K562 (cell line): ENCODE measurements around the gene HBG1. TPM values are rescaled to one million over a fixed set of nuclear protein-coding genes. Genes with fewer than 3 reads are reported as not detected.

ENCODE experiments used
- ATAC-seq: fragments of 200-7000 bp; cut with Tn5 transposase; 3 replicates; pipeline ENCODE4 v1.9.1; 2020; ENCODE audit warnings: moderate library complexity
- BruUV-seq: library from RNA; stranded (reverse); fragments of 400-500 nt; replicated peaks from 2 replicates; lab custom pipeline; 2021; lab: Mats Ljungman, UMichigan
- CTCF ChIA-PET: fragments of 300-600 bp; formaldehyde crosslinking; extraction: SDS; loops from one replicate; lab custom pipeline; 2021; ENCODE audit warnings: low intra/inter-chr PET ratio; lab: Yijun Ruan, JAX
- POLR2A ChIA-PET: fragments of 300-600, 350-650 bp; sonication (Branson Sonifier 250); formaldehyde crosslinking; extraction: SDS; loops from one replicate; lab custom pipeline; 2021; ENCODE audit warnings: antibody characterized with exemption, inconsistent platforms; lab: Yijun Ruan, JAX
- DNase-seq, 4 experiments: peaks; one replicate each; pipeline versions ENCODE4 v3.0.0 to v3.0.0-alpha.2; 2011 to 2018; ENCODE audit warnings: low spot score in 3 of 4, mixed read lengths in 3 of 4; ENCODE audit errors: extremely low read depth in 1 of 4
- FAIRE-seq: peaks from 2 replicates; lab custom pipeline; 2011; peaks lifted over from hg19 to GRCh38; lab: Jason Lieb, UNC
- H2AFZ ChIP-seq: 2 replicates; pipeline ENCODE4 v1.6.0; 2011; ENCODE audit warnings: low read depth, low read length, control low read depth, inconsistent platforms
- H3K27ac ChIP-seq: fragments of 200-600 bp; 3 replicates; pipeline ENCODE4 v1.8.0; 2011; ENCODE audit warnings: low read depth, mild to moderate bottlenecking, control low read depth, inconsistent platforms, low read length, moderate library complexity, mixed read lengths; ENCODE audit errors: extremely low read depth
- H3K27me3 ChIP-seq, 2 experiments: fragments of 300-600 bp in 1 of 2; 2 replicates in 1 of 2; 3 replicates in 1 of 2; pipeline versions ENCODE4 v1.6.0 to v1.8.0; 2011; ENCODE audit warnings: inconsistent platforms in 2 of 2, low read length in 2 of 2, mild to moderate bottlenecking in 1 of 2, mixed read lengths in 1 of 2, moderate library complexity in 1 of 2; ENCODE audit not compliant: control insufficient read depth in 2 of 2, insufficient read depth in 2 of 2
- H3K36me3 ChIP-seq: fragments of 300-600 bp; 3 replicates; pipeline ENCODE4 v1.8.0; 2011; ENCODE audit warnings: mild to moderate bottlenecking, low read length, inconsistent platforms; ENCODE audit not compliant: control insufficient read depth, insufficient read depth
- H3K4me1 ChIP-seq, 2 experiments: fragments of 200-600 bp in 1 of 2; replicated peaks in 1 of 2; 2 replicates in 1 of 2; 3 replicates in 1 of 2; pipeline versions ENCODE4 v1.5.1 to v1.8.0; 2011; ENCODE audit warnings: inconsistent platforms in 2 of 2, low read length in 2 of 2, mild to moderate bottlenecking in 1 of 2, mixed read lengths in 1 of 2, moderate library complexity in 1 of 2; ENCODE audit not compliant: control insufficient read depth in 2 of 2, insufficient read depth in 2 of 2
- H3K4me2 ChIP-seq: 2 replicates; pipeline ENCODE4 v1.6.1; 2011; ENCODE audit warnings: low read length, control low read depth, inconsistent platforms, mixed read lengths; ENCODE audit not compliant: insufficient read depth
- H3K4me3 ChIP-seq: fragments of 200-600 bp; sonication (generic), shearing (Covaris generic); 2 replicates; pipeline ENCODE4 v1.5.1; 2016; ENCODE audit warnings: control low read depth, inconsistent platforms
- H3K79me2 ChIP-seq: fragments of 200-600 bp; 3 replicates; pipeline ENCODE4 v1.8.0; 2011; ENCODE audit warnings: low read length, inconsistent platforms; ENCODE audit not compliant: control insufficient read depth, insufficient read depth
- H3K9ac ChIP-seq, 2 experiments: 2 replicates each; pipeline versions ENCODE4 v1.6.0 to v1.6.1; 2011; ENCODE audit warnings: low read depth in 2 of 2, low read length in 2 of 2, control low read depth in 1 of 2, inconsistent platforms in 1 of 2, mild to moderate bottlenecking in 1 of 2, mixed read lengths in 1 of 2; ENCODE audit not compliant: insufficient read depth in 1 of 2
- H3K9me1 ChIP-seq: one replicate; pipeline ENCODE4 v1.6.0; 2011; ENCODE audit warnings: inconsistent platforms, mild to moderate bottlenecking, low read length, moderate library complexity; ENCODE audit not compliant: control insufficient read depth, insufficient read depth
- H3K9me3 ChIP-seq: replicated peaks from 2 replicates; pipeline ENCODE4 v1.5.1; 2011; ENCODE audit warnings: low read depth, low read length, inconsistent platforms; ENCODE audit not compliant: control insufficient read depth, insufficient read depth
- H4K20me1 ChIP-seq: replicated peaks from 2 replicates; pipeline ENCODE4 v1.6.1; 2011; ENCODE audit warnings: low read length, inconsistent platforms, mixed read lengths; ENCODE audit not compliant: control insufficient read depth, insufficient read depth
- BRCA1 ChIP-seq, 2 experiments: fragments of 450-650 bp in 1 of 2; sonication (generic) in 1 of 2; formaldehyde crosslinking in 1 of 2; IDR thresholded peaks; 2 replicates each; pipeline versions ENCODE4 v1.5.0 to v1.6.1; 2017 to 2020; ENCODE audit warnings: mild to moderate bottlenecking in 1 of 2, missing genetic modification reagents in 1 of 2
- CEBPB ChIP-seq: fragments of 450-650 bp; IDR thresholded peaks from 2 replicates; pipeline ENCODE4 v1.6.1; 2016; ENCODE audit warnings: missing genetic modification characterization, missing compliant biosample characterization
- GTF3C2 ChIP-seq: IDR thresholded peaks from 3 replicates; pipeline ENCODE4 v1.6.1; 2011; ENCODE audit warnings: borderline replicate concordance, mild to moderate bottlenecking, moderate library complexity; ENCODE audit not compliant: insufficient read length; ENCODE audit errors: extremely low read depth
- NFIC ChIP-seq: fragments of 450-650 bp; IDR thresholded peaks from 2 replicates; pipeline ENCODE4 v1.6.1; 2017; ENCODE audit warnings: mild to moderate bottlenecking, inconsistent platforms
- TRIM24 ChIP-seq, 2 experiments: fragments of 450-650 bp; IDR thresholded peaks; 2 replicates each; pipeline ENCODE4 v1.6.1; 2016
- ZNF316 ChIP-seq: fragments of 450-650 bp; IDR thresholded peaks from 2 replicates; pipeline ENCODE4 v1.6.1; 2016
- WGBS: fragments of 100-300 bp; shearing (Covaris generic); methylation state at CpG from one replicate; pipeline ENCODE4 v1.1.6; 2016; ENCODE audit warnings: low coverage, mixed read lengths; ENCODE audit not compliant: insufficient coverage; ENCODE audit errors: missing lambda C conversion rate; 5-methylcytosine and 5-hydroxymethylcytosine counted together
- in situ Hi-C: fragments of 300-500 bp; cut with MboI; formaldehyde crosslinking; loops from 4 replicates; pipeline ENCODE4 v1.15.0; 2018; ENCODE audit warnings: inconsistent platforms, mixed read lengths
- intact Hi-C: fragments of 100-400 bp; cut with micrococcal nuclease; formaldehyde crosslinking; loops from 2 replicates; pipeline ENCODE4 v1.14.2; 2022
- polyA plus RNA-seq, 8 experiments: library from polyadenylated mRNA; depleted of rRNA in 4 of 8; stranded (reverse) in 5 of 8; unstranded in 3 of 8; fragments of >200 nt; fragmentation: Nextera tagmentation in 2 of 8; fragmentation: Illumina TruSeq in 1 of 8; extraction: Ambion mirVana in 2 of 8; extraction: Trizol in 1 of 8; gene quantifications; 2 replicates each; pipeline versions ENCODE4 v1.2.1 to v1.2.3, GENCODE V29; 2011 to 2014; ENCODE audit warnings: inconsistent platforms in 1 of 8, missing spikeins in 1 of 8
- total RNA-seq, 7 experiments: library from RNA; depleted of rRNA in 6 of 7; stranded (reverse); fragments of >200 nt in 6 of 7; fragmentation: Illumina TruSeq in 2 of 7; extraction: Trizol in 2 of 7; gene quantifications; 2 replicates each; pipeline versions ENCODE4 v1.2.1 to v1.2.3, GENCODE V29; 2011 to 2021; ENCODE audit warnings: low replicate concordance in 1 of 7
- TF ChIP-seq, protein P1 (sequence below): fragments of 450-650 bp; IDR thresholded peaks from 2 replicates; pipeline ENCODE4 v1.6.1; 2016; ENCODE audit warnings: antibody characterized with exemption
- TF ChIP-seq, protein P2 (sequence below): fragments of 200-800 bp; sonication (Bioruptor generic); IDR thresholded peaks from 2 replicates; pipeline ENCODE4 v1.6.1; 2017; ENCODE audit warnings: missing genetic modification characterization, missing compliant biosample characterization

Gene HBG1
- total and polyA plus RNA-seq, 9 of the 15 experiments (the other 6 are each of a cell fraction or from before 2014, with no cell fraction given), result 1,066 to 16,338 (median 4,898) TPM

DNA sequence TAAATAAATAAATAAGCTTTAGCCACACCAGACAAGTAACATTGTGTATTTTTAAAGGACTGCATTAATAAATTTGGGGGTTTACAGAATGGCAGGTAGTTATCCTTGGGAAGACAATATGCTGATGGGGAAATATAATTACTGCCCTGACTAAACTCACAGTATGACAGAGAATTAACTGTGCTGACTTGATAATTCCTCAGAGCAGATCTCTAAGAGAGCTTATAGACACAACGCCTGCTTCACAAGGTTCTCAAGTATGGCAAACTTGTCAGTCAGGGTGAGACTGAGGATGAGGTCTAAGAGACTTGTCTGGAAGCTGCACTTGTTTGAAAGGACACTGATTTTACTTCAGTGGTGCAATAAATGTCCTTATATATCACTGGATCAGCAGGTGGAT lies 48.8 kb upstream of the HBG1 start:
- no peak overlapping the region for H3K9ac ChIP-seq
- no peaks in the 10 kb centered on the region for H4K20me1 ChIP-seq
- ATAC-seq, result peak; percentile 49
- H2AFZ ChIP-seq, result no peak overlapping the region
- H3K9me3 ChIP-seq, result peaks cover 2% of the 10 kb centered on the region; the same call in 1 of the 2 replicates
- 23% methylated on average over 1 of the region's 1 CpG for WGBS
- H3K27me3 ChIP-seq, result no peaks in the 10 kb centered on the region
- ChIA-PET POLR2A (interaction anchor here (0.7 to 1.8 kb wide), 7 partner anchors 9 to 207 kb away, joined by 3 to 8 read pairs (median 3); no protein-coding TSS in a partner anchor), CTCF (interaction anchor here (0.7 kb wide), 1 partner anchor 93 kb away, joined by 3 read pairs; no protein-coding TSS in a partner anchor)
- H3K27ac ChIP-seq, result no peak overlapping the region; the same call in 2 of the 3 replicates
- in situ Hi-C loops (no loop called here), intact Hi-C loops (no loop called here)
- FAIRE-seq, result no peak
- H3K4me2 ChIP-seq, result no peak overlapping the region
- TF ChIP-seq NFIC (no peak), ZNF316 (peak; percentile 36; the same call in 1 of the 2 replicates)
- no peak for DNase-seq
- peaks cover 64% of the 10 kb centered on the region for H3K36me3 ChIP-seq
- no TSS peak for BruUV-seq
- H3K79me2 ChIP-seq, result peaks cover 20% of the 10 kb centered on the region
- H3K9me1 ChIP-seq, result no peaks in the 10 kb centered on the region
- peaks cover 13 to 16% of the 10 kb centered on the region in 2 experiments; a peak in 4 of 5 replicates for H3K4me1 ChIP-seq
- H3K4me3 ChIP-seq, result no peak overlapping the region

DNA sequence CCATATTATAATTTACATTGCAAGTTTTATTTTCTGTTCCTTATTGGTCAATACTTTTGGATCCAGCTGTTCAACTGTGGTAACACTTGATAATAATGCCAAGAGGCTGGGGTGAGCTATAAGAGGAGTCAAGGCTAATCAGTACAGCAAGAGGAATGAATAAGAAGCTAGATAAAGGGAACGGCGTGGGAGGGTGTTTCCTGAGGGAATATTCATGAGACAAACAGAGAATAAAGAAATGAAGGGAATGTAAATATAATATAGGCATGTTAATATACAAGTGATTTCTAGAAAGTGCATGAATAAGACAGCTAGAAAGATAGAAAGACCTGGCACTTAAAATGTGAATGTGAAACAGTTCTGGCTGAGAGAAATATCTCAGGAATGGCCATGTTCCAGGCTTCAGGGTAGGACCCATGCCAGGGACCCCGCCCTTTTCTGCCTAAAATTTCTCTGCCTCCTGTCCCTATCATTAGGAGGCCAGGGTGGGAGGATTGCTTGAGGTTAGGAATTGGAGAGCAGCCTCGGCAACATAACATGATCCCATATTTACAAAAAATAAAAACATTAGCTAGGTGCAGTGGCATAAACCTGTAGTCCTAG lies 48.2 kb upstream of the HBG1 start:
- Histone ChIP-seq H3K9me1 (no peaks in the 10 kb centered on the region), H3K4me3 (no peak overlapping the region), H3K79me2 (peaks cover 20% of the 10 kb centered on the region), H3K27ac (peak overlapping the region; percentile 25; the same call in 2 of the 3 replicates), H4K20me1 (no peaks in the 10 kb centered on the region), H3K4me1 (peaks cover 13 to 19% of the 10 kb centered on the region in 2 experiments; a peak in 4 of 5 replicates), H3K9me3 (peaks cover 2% of the 10 kb centered on the region; the same call in 1 of the 2 replicates), H3K9ac (peak overlapping the region in 1 of 2 experiments; percentile 43; a peak in 1 of 4 replicates), H3K36me3 (peaks cover 63% of the 10 kb centered on the region), H3K27me3 (no peaks in the 10 kb centered on the region), H3K4me2 (peak overlapping the region; percentile 19), H2AFZ (no peak overlapping the region)
- ATAC-seq, result peak; percentile 68
- WGBS, result 7% methylated on average over 4 of the region's 4 CpGs
- BruUV-seq, result no TSS peak
- peak; percentile 51 for FAIRE-seq
- in situ Hi-C loops, result no loop called here
- CTCF ChIA-PET, result interaction anchor here (0.7 kb wide), 1 partner anchor 92 kb away, joined by 3 read pairs; no protein-coding TSS in a partner anchor
- intact Hi-C loops, result no loop called here
- POLR2A ChIA-PET, result interaction anchor here (0.7 to 1.8 kb wide), 6 partner anchors 8 to 208 kb away, joined by 3 to 8 read pairs (median 3); no protein-coding TSS in a partner anchor
- DNase-seq, result no peak
- no peak for TF ChIP-seq GTF3C2
- TF ChIP-seq, protein P1, sequence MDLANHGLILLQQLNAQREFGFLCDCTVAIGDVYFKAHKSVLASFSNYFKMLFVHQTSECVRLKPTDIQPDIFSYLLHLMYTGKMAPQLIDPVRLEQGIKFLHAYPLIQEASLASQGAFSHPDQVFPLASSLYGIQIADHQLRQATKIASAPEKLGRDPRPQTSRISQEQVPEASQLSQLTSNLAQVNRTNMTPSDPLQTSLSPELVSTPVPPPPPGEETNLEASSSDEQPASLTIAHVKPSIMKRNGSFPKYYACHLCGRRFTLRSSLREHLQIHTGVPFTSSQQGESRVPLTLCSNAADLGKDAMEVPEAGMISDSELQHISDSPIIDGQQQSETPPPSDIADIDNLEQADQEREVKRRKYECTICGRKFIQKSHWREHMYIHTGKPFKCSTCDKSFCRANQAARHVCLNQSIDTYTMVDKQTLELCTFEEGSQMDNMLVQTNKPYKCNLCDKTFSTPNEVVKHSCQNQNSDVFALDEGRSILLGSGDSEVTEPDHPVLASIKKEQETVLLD, result no peak
- no peak for TF ChIP-seq BRCA1 (IDR thresholded peaks at IDR 0.05)
- no peak for TF ChIP-seq BRCA1 (CRISPR knock-in tag; IDR thresholded peaks at IDR 0.05)
- peak; percentile 21 to 53; a peak in 1 of 4 replicates for TF ChIP-seq TRIM24 (IDR thresholded peaks at IDR 0.05)
- no peak for TF ChIP-seq CEBPB (tag)
- TF ChIP-seq, protein P2, sequence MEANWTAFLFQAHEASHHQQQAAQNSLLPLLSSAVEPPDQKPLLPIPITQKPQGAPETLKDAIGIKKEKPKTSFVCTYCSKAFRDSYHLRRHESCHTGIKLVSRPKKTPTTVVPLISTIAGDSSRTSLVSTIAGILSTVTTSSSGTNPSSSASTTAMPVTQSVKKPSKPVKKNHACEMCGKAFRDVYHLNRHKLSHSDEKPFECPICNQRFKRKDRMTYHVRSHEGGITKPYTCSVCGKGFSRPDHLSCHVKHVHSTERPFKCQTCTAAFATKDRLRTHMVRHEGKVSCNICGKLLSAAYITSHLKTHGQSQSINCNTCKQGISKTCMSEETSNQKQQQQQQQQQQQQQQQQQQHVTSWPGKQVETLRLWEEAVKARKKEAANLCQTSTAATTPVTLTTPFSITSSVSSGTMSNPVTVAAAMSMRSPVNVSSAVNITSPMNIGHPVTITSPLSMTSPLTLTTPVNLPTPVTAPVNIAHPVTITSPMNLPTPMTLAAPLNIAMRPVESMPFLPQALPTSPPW (CRISPR knock-in tag), result no peak
